ENCODE measurements around the gene CISH.

DNA sequence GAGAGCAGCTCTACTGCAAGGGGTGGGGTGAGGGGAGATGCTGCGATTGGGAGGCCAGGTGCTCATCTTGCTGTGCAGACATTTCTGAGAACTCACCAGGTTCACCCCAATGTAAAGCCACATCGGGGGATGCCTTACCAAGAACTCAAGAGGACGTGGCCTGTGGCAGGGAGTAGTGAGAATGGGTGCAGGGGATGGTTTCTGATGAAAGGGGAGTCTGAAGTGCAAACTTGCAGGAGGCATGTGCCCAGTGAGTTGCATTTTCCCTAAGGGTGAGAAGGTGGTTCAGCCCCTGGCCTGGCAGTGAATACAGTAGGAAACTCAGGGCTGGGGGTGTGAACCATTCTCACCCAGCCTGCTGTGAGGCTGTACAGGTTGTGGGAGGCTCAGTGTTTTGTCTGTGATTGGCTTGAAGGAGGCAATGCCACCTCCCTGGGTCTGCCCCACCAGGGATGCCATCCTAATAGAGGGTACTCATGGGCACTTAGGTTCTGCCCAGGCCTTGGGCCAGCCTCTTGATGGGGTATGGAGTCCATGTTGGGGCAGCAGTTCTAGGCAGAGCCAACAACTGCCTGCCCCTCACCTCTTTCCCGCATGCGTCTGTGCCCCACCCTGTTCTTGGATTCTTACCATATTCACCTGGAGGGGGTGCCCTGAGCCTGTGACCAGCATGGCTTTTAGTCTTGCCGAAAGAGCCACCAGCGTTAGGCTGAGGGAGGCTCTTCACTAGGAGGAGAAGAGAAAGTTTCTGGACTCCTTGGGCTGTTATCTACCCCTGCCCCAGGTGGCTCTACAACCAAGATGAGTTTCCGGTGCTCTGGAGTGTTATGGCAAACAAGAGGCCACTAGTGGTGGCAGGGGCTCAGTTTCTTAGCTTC is 37.8 kb downstream of the CISH start:
- TF ChIP-seq, protein P1, sequence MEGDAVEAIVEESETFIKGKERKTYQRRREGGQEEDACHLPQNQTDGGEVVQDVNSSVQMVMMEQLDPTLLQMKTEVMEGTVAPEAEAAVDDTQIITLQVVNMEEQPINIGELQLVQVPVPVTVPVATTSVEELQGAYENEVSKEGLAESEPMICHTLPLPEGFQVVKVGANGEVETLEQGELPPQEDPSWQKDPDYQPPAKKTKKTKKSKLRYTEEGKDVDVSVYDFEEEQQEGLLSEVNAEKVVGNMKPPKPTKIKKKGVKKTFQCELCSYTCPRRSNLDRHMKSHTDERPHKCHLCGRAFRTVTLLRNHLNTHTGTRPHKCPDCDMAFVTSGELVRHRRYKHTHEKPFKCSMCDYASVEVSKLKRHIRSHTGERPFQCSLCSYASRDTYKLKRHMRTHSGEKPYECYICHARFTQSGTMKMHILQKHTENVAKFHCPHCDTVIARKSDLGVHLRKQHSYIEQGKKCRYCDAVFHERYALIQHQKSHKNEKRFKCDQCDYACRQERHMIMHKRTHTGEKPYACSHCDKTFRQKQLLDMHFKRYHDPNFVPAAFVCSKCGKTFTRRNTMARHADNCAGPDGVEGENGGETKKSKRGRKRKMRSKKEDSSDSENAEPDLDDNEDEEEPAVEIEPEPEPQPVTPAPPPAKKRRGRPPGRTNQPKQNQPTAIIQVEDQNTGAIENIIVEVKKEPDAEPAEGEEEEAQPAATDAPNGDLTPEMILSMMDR (IDR thresholded peaks at IDR 0.05 in 2 of 3, conservative IDR thresholded peaks at IDR 0.05 in 1 of 3; ENCODE audit: control insufficient read depth in 2 of 3, extremely low read depth in 1 of 3, insufficient read depth in 1 of 3, low read depth in 3 of 3, low read length in 3 of 3): no peak
- TF ChIP-seq SMAD1 (IDR thresholded peaks at IDR 0.05; ENCODE audit: low read depth, partially characterized antibody): no peak
- no peak for TF ChIP-seq NFIC (IDR thresholded peaks at IDR 0.05; ENCODE audit: low read depth, low read length)
- TF ChIP-seq, protein P2, sequence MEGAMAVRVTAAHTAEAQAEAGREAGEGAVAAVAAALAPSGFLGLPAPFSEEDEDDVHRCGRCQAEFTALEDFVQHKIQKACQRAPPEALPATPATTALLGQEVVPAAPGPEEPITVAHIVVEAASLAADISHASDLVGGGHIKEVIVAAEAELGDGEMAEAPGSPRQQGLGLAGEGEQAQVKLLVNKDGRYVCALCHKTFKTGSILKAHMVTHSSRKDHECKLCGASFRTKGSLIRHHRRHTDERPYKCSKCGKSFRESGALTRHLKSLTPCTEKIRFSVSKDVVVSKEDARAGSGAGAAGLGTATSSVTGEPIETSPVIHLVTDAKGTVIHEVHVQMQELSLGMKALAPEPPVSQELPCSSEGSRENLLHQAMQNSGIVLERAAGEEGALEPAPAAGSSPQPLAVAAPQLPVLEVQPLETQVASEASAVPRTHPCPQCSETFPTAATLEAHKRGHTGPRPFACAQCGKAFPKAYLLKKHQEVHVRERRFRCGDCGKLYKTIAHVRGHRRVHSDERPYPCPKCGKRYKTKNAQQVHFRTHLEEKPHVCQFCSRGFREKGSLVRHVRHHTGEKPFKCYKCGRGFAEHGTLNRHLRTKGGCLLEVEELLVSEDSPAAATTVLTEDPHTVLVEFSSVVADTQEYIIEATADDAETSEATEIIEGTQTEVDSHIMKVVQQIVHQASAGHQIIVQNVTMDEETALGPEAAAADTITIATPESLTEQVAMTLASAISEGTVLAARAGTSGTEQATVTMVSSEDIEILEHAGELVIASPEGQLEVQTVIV (IDR thresholded peaks at IDR 0.05; ENCODE audit: borderline replicate concordance, partially characterized antibody): no peak
- no peak for TF ChIP-seq POLR2A (IDR thresholded peaks at IDR 0.05; ENCODE audit: low read depth, low read length)
- no peak for TF ChIP-seq JUND (IDR thresholded peaks at IDR 0.05; ENCODE audit: low read depth, low read length)
- TF ChIP-seq CEBPB (IDR thresholded peaks at IDR 0.05; ENCODE audit: borderline replicate concordance in 1 of 2, low read depth in 2 of 2, low read length in 2 of 2): no peak
- TF ChIP-seq CREB1 (IDR thresholded peaks at IDR 0.05; ENCODE audit: low read depth): no peak
- no peak for TF ChIP-seq ZNF274 (IDR thresholded peaks at IDR 0.05; ENCODE audit: insufficient read depth, insufficient read length)
- no peak for TF ChIP-seq POLR2AphosphoS5 (IDR thresholded peaks at IDR 0.05; ENCODE audit: low read length)
- no peak for TF ChIP-seq EED (IDR thresholded peaks at IDR 0.05; ENCODE audit: low read depth)
- TF ChIP-seq, protein P3, sequence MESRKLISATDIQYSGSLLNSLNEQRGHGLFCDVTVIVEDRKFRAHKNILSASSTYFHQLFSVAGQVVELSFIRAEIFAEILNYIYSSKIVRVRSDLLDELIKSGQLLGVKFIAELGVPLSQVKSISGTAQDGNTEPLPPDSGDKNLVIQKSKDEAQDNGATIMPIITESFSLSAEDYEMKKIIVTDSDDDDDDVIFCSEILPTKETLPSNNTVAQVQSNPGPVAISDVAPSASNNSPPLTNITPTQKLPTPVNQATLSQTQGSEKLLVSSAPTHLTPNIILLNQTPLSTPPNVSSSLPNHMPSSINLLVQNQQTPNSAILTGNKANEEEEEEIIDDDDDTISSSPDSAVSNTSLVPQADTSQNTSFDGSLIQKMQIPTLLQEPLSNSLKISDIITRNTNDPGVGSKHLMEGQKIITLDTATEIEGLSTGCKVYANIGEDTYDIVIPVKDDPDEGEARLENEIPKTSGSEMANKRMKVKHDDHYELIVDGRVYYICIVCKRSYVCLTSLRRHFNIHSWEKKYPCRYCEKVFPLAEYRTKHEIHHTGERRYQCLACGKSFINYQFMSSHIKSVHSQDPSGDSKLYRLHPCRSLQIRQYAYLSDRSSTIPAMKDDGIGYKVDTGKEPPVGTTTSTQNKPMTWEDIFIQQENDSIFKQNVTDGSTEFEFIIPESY (IDR thresholded peaks at IDR 0.05): no peak
- TF ChIP-seq FOXM1 (IDR thresholded peaks at IDR 0.05; ENCODE audit: low read depth, low read length): no peak
- TF ChIP-seq, protein P4, sequence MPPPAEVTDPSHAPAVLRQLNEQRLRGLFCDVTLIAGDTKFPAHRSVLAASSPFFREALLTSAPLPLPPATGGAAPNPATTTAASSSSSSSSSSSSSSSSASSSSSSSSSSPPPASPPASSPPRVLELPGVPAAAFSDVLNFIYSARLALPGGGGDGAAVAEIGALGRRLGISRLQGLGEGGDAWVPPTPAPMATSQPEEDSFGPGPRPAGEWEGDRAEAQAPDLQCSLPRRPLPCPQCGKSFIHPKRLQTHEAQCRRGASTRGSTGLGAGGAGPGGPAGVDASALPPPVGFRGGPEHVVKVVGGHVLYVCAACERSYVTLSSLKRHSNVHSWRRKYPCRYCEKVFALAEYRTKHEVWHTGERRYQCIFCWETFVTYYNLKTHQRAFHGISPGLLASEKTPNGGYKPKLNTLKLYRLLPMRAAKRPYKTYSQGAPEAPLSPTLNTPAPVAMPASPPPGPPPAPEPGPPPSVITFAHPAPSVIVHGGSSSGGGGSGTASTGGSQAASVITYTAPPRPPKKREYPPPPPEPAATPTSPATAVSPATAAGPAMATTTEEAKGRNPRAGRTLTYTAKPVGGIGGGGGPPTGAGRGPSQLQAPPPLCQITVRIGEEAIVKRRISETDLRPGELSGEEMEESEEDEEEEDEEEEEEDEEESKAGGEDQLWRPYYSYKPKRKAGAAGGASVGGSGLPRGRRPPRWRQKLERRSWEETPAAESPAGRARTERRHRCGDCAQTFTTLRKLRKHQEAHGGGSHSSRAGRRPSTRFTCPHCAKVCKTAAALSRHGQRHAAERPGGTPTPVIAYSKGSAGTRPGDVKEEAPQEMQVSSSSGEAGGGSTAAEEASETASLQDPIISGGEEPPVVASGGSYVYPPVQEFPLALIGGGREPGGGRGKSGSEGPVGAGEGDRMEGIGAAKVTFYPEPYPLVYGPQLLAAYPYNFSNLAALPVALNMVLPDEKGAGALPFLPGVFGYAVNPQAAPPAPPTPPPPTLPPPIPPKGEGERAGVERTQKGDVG (CRISPR knock-in tag; IDR thresholded peaks at IDR 0.05): no peak

All from GM12878 (cell line).